HepG2 (cell line): ENCODE measurements around the gene HERPUD2. TPM values are rescaled to one million over a fixed set of nuclear protein-coding genes. Genes with fewer than 3 reads are reported as not detected.

Experiments
- GZF1 ChIP-seq: sonication (generic); formaldehyde crosslinking; IDR thresholded peaks from 2 replicates; pipeline ENCODE4 v1.5.1; 2020; ENCODE audit warnings: mild to moderate bottlenecking, missing genetic modification reagents
- HNF4G ChIP-seq, 2 experiments: sonication (generic) in 1 of 2; formaldehyde crosslinking in 1 of 2; IDR thresholded peaks; 2 replicates each; pipeline versions ENCODE4 v1.4.0 to v1.6.1; 2011 to 2020; ENCODE audit warnings: borderline replicate concordance in 2 of 2, low read depth in 2 of 2, mild to moderate bottlenecking in 2 of 2, low read length in 1 of 2, missing genetic modification reagents in 1 of 2, moderate library complexity in 1 of 2
- JUND ChIP-seq: sonication (generic); formaldehyde crosslinking; IDR thresholded peaks from 2 replicates; pipeline ENCODE4 v1.8.0; 2022; ENCODE audit warnings: mild to moderate bottlenecking, missing genetic modification reagents
- NFE2L2 ChIP-seq: fragments of 150-350 bp; IDR thresholded peaks from 2 replicates; pipeline ENCODE4 v1.6.1; 2014; ENCODE audit warnings: low read length
- NFIC ChIP-seq: IDR thresholded peaks from 2 replicates; pipeline ENCODE4 v1.6.1; 2012; ENCODE audit warnings: mild to moderate bottlenecking, low read length, inconsistent platforms
- NRL ChIP-seq: sonication (generic); formaldehyde crosslinking; IDR thresholded peaks from 2 replicates; pipeline ENCODE4 v1.5.0; 2020; ENCODE audit warnings: missing genetic modification reagents, mild to moderate bottlenecking, moderate library complexity, borderline replicate concordance
- PHF21A ChIP-seq: sonication (generic); formaldehyde crosslinking; IDR thresholded peaks from 2 replicates; pipeline ENCODE4 v1.5.0; 2020; ENCODE audit warnings: mild to moderate bottlenecking, missing genetic modification reagents
- SIX4 ChIP-seq: sonication (generic); formaldehyde crosslinking; IDR thresholded peaks from 2 replicates; pipeline ENCODE4 v1.4.0; 2020; ENCODE audit warnings: missing genetic modification reagents
- SRSF9 ChIP-seq: fragments of 200-400 bp; formaldehyde crosslinking; IDR thresholded peaks from 2 replicates; pipeline ENCODE4 v1.6.1; 2018; ENCODE audit warnings: borderline replicate concordance, mild to moderate bottlenecking, low read depth, low read length; ENCODE audit not compliant: insufficient read depth, poor library complexity, severe bottlenecking
- ZNF547 ChIP-seq: sonication (generic); formaldehyde crosslinking; IDR thresholded peaks from 2 replicates; pipeline ENCODE4 v1.5.1; 2020; ENCODE audit warnings: mild to moderate bottlenecking, missing genetic modification reagents
- polyA plus RNA-seq, 8 experiments: library from polyadenylated mRNA; depleted of rRNA in 3 of 8; stranded (reverse) in 7 of 8; unstranded in 1 of 8; fragments of >200 nt; fragmentation: Illumina TruSeq in 4 of 8; extraction: Trizol in 4 of 8; gene quantifications; 2 replicates each; pipeline versions ENCODE4 v1.2.1 to v1.2.3, GENCODE V29; 2011 to 2016; ENCODE audit warnings: low read depth in 4 of 8, missing spikeins in 1 of 8, mixed read lengths in 1 of 8; ENCODE audit not compliant: insufficient read depth in 1 of 8
- total RNA-seq, 5 experiments: library from RNA; depleted of rRNA; stranded (reverse); fragments of >200 nt; fragmentation: Illumina TruSeq; extraction: Trizol; gene quantifications; 2 replicates each; pipeline ENCODE4 v1.2.3, GENCODE V29; 2016; ENCODE audit warnings: low read depth in 1 of 5
- TF ChIP-seq, protein P1 (sequence below): sonication (generic); formaldehyde crosslinking; IDR thresholded peaks from 2 replicates; pipeline ENCODE4 v1.5.0; 2020; ENCODE audit warnings: mild to moderate bottlenecking, missing genetic modification reagents, borderline replicate concordance
- TF ChIP-seq, protein P2 (sequence below): sonication (generic); formaldehyde crosslinking; IDR thresholded peaks from 2 replicates; pipeline ENCODE4 v1.4.0; 2020; ENCODE audit warnings: mild to moderate bottlenecking, missing genetic modification reagents
- TF ChIP-seq, protein P3 (sequence below): sonication (generic); formaldehyde crosslinking; IDR thresholded peaks from 2 replicates; pipeline ENCODE4 v1.4.0; 2020; ENCODE audit warnings: mild to moderate bottlenecking, missing genetic modification reagents
- TF ChIP-seq, protein P4 (sequence below): sonication (generic); formaldehyde crosslinking; IDR thresholded peaks from 2 replicates; pipeline ENCODE4 v1.4.0; 2020; ENCODE audit warnings: missing genetic modification reagents, borderline replicate concordance
- TF ChIP-seq, protein P5 (sequence below): sonication (generic); formaldehyde crosslinking; IDR thresholded peaks from 2 replicates; pipeline ENCODE4 v1.5.0; 2020; ENCODE audit warnings: missing genetic modification reagents
- TF ChIP-seq, protein P6 (sequence below): sonication (generic); formaldehyde crosslinking; IDR thresholded peaks from 2 replicates; pipeline ENCODE4 v1.4.0; 2020; ENCODE audit warnings: missing genetic modification reagents, mild to moderate bottlenecking, borderline replicate concordance
- TF ChIP-seq, protein P7 (sequence below): sonication (generic); formaldehyde crosslinking; IDR thresholded peaks from 2 replicates; pipeline ENCODE4 v1.5.1; 2020; ENCODE audit warnings: missing genetic modification reagents, mild to moderate bottlenecking, borderline replicate concordance

Gene HERPUD2
- total and polyA plus RNA-seq, 2 of the 13 experiments (the other 11 are each of a cell fraction or from before 2014, with no cell fraction given), result 10.7 to 38.6 TPM

DNA sequence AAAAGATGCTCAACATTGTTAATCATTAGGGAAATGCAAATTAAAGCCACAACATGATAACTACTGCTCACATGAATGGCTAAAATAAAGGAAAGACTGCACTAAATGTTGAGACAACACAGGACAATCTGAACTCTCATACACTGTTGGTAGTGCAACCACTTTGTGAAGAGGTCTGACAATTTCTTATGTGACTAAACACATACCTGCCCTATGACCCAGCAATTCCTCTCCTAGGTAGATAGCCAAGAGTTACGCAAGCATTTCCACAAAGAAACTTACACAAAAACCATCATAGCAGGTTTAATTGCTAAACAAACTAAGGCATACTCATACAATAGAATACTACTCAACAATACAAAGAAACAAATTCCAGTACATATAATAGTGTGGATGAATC, 41.8 kb upstream of the HERPUD2 start (continued):
- TF ChIP-seq, protein P1, sequence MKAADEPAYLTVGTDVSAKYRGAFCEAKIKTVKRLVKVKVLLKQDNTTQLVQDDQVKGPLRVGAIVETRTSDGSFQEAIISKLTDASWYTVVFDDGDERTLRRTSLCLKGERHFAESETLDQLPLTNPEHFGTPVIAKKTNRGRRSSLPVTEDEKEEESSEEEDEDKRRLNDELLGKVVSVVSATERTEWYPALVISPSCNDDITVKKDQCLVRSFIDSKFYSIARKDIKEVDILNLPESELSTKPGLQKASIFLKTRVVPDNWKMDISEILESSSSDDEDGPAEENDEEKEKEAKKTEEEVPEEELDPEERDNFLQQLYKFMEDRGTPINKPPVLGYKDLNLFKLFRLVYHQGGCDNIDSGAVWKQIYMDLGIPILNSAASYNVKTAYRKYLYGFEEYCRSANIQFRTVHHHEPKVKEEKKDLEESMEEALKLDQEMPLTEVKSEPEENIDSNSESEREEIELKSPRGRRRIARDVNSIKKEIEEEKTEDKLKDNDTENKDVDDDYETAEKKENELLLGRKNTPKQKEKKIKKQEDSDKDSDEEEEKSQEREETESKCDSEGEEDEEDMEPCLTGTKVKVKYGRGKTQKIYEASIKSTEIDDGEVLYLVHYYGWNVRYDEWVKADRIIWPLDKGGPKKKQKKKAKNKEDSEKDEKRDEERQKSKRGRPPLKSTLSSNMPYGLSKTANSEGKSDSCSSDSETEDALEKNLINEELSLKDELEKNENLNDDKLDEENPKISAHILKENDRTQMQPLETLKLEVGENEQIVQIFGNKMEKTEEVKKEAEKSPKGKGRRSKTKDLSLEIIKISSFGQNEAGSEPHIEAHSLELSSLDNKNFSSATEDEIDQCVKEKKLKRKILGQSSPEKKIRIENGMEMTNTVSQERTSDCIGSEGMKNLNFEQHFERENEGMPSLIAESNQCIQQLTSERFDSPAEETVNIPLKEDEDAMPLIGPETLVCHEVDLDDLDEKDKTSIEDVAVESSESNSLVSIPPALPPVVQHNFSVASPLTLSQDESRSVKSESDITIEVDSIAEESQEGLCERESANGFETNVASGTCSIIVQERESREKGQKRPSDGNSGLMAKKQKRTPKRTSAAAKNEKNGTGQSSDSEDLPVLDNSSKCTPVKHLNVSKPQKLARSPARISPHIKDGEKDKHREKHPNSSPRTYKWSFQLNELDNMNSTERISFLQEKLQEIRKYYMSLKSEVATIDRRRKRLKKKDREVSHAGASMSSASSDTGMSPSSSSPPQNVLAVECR (CRISPR knock-in tag), result no peak
- TF ChIP-seq, protein P2, sequence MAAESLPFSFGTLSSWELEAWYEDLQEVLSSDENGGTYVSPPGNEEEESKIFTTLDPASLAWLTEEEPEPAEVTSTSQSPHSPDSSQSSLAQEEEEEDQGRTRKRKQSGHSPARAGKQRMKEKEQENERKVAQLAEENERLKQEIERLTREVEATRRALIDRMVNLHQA (CRISPR knock-in tag), result no peak
- TF ChIP-seq JUND (CRISPR knock-in tag) (no peak), SRSF9 (no peak), NFIC (peak; percentile 34; the same call in 1 of the 2 replicates), PHF21A (CRISPR knock-in tag) (peak; percentile 58; the same call in 1 of the 2 replicates), NFE2L2 (peak; percentile 49; the same call in 1 of the 2 replicates), GZF1 (CRISPR knock-in tag) (no peak), HNF4G (IDR thresholded peaks at IDR 0.05; ENCODE audit: borderline replicate concordance, low read depth, low read length) (peak; percentile 30; the same call in 1 of the 2 replicates), HNF4G (CRISPR knock-in tag; IDR thresholded peaks at IDR 0.05; ENCODE audit: borderline replicate concordance, low read depth) (no peak), ZNF547 (no peak), SIX4 (CRISPR knock-in tag) (no peak), NRL (CRISPR knock-in tag) (no peak)
- TF ChIP-seq, protein P3, sequence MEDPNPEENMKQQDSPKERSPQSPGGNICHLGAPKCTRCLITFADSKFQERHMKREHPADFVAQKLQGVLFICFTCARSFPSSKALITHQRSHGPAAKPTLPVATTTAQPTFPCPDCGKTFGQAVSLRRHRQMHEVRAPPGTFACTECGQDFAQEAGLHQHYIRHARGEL (CRISPR knock-in tag), result no peak
- TF ChIP-seq, protein P4, sequence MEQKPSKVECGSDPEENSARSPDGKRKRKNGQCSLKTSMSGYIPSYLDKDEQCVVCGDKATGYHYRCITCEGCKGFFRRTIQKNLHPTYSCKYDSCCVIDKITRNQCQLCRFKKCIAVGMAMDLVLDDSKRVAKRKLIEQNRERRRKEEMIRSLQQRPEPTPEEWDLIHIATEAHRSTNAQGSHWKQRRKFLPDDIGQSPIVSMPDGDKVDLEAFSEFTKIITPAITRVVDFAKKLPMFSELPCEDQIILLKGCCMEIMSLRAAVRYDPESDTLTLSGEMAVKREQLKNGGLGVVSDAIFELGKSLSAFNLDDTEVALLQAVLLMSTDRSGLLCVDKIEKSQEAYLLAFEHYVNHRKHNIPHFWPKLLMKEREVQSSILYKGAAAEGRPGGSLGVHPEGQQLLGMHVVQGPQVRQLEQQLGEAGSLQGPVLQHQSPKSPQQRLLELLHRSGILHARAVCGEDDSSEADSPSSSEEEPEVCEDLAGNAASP, result 0 out of 2 replicates have a peak, but pooled peaks have one; percentile 38
- TF ChIP-seq, protein P5, sequence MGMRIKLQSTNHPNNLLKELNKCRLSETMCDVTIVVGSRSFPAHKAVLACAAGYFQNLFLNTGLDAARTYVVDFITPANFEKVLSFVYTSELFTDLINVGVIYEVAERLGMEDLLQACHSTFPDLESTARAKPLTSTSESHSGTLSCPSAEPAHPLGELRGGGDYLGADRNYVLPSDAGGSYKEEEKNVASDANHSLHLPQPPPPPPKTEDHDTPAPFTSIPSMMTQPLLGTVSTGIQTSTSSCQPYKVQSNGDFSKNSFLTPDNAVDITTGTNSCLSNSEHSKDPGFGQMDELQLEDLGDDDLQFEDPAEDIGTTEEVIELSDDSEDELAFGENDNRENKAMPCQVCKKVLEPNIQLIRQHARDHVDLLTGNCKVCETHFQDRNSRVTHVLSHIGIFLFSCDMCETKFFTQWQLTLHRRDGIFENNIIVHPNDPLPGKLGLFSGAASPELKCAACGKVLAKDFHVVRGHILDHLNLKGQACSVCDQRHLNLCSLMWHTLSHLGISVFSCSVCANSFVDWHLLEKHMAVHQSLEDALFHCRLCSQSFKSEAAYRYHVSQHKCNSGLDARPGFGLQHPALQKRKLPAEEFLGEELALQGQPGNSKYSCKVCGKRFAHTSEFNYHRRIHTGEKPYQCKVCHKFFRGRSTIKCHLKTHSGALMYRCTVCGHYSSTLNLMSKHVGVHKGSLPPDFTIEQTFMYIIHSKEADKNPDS (CRISPR knock-in tag), result no peak
- TF ChIP-seq, protein P6, sequence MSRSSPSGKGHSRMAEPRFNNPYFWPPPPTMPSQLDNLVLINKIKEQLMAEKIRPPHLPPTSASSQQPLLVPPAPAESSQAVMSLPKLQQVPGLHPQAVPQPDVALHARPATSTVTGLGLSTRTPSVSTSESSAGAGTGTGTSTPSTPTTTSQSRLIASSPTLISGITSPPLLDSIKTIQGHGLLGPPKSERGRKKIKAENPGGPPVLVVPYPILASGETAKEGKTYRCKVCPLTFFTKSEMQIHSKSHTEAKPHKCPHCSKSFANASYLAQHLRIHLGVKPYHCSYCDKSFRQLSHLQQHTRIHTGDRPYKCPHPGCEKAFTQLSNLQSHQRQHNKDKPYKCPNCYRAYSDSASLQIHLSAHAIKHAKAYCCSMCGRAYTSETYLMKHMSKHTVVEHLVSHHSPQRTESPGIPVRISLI, result no peak
- TF ChIP-seq, protein P7, sequence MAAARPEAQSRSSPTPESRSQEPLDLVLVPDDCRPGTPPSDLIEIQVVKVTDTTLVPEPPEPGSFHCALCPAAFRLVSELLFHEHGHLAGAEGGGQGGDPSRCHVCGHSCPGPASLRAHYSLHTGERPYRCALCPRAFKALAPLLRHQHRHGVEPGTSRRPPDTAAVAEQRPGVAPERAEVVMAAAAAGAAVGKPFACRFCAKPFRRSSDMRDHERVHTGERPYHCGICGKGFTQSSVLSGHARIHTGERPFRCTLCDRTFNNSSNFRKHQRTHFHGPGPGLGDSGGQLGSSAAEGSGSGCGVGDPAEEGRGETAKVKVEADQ (CRISPR knock-in tag), result no peak
